ENCODE data around the gene TAB3.

TAB3 gene, protein sequence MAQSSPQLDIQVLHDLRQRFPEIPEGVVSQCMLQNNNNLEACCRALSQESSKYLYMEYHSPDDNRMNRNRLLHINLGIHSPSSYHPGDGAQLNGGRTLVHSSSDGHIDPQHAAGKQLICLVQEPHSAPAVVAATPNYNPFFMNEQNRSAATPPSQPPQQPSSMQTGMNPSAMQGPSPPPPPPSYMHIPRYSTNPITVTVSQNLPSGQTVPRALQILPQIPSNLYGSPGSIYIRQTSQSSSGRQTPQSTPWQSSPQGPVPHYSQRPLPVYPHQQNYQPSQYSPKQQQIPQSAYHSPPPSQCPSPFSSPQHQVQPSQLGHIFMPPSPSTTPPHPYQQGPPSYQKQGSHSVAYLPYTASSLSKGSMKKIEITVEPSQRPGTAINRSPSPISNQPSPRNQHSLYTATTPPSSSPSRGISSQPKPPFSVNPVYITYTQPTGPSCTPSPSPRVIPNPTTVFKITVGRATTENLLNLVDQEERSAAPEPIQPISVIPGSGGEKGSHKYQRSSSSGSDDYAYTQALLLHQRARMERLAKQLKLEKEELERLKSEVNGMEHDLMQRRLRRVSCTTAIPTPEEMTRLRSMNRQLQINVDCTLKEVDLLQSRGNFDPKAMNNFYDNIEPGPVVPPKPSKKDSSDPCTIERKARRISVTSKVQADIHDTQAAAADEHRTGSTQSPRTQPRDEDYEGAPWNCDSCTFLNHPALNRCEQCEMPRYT

DNA sequence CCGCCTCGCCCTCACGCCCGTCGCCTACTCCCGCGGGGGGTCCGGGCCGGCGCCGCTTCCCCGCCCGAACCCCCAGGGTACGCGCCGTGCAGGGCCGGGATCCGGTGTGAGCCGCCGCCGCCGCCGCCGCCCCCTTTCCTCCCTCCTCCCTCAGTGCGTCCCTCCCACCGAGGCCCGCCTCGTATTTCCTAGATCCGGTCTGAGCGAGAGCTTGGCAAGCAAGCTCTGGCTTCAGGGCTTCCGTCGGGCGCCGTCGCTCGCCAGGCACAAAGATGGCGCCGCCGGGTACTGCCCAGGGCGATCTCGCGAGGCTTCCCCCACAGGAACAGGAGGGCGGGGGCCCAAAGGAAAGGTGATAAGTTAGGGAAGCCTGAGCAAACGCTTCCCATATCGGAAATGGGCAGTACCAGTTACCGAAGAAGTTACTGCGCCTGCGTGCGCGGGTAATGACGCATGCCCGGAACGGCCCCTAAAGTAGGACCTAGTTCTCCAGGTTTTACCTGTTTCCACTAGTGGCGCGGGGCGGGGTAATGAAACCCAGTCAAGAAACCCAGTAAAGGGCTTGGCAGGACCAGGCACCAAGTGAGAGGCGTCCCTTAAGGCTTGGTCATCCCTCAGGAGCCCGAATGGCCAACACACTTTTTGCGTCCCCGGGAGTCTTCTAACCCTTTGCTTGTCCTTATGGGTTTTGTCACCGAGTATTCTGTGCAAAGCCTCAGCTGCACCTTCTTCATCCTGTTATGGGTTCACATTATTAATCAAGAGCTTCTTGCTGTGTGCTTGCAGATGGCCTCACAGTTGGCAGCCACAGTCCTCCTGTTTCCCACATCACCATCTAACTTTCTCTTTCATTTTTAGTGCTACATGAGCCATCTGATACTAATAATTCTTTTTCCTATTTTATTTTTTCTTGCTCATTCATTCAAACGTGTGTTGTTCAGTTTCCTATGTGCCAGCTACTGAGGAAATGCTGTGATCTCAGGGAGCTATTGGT is at the start of gene TAB3:
Gene TAB3 (minus strand): TSS at position 108 of the 994 bp plus-strand sequence. CDS start 29,666 bp downstream, outside the sequence.
- peak; percentile 92 for DNase-seq

DNA sequence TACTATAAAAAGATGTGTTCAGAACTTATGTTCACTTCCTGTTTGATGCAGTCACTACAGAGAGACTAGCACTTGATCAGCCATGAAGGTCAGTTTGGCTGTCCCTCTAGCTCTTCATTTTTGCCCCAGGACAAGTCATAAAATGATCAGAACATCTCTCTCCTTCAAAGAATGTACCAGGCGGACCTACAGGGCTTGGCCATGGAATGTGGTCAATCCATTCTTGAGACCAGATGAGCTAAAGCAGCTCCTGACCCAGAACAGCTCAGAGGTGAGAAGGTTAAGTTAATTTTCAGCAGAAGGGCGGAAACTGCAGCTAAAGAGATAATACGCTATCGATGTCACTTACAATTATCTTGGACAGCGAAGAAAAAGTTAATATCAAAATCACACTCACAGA is 49.2 kb upstream of the TAB3 start:
- no peak for DNase-seq

DNA sequence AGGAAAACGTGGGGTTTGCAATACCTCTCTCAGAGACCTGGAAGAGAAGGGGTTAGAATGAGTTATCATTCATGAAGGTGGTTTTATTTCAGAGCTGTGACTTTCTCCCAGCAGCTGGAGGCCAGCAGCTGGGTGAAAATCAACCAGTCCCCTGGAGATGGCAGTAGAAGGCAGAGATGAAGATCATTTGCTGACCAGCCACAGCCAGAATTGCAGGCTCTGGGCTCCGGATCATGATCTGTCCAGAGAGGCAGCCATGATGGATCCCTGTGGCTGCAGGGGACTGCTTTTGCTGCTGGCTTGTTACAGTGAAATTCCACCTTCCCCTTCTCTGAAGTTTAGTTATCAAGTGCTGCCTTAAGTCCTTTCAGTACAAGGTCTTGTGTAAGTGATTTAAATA is 46.9 kb upstream of the TAB3 start:
- DNase-seq, result no peak

DNA sequence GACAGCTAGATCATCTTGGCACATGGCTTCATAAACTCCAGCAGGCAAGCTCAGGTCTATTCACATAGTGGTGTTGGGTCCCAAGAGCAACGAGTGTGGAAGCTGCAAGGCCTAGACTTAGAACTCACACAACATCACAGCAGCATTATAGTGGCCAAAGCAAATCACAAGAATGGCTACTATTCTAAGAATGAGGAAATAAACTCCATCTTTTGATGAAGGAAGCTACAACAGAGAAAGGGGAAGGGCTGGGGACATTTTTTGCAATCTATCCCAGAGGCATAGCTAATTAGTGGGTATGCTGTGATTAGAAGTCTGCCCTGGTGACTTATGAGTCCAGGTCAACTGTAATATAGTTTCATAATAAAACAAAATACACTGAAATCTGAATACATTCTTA is 42.9 kb upstream of the TAB3 start:
- DNase-seq, result no peak

DNA sequence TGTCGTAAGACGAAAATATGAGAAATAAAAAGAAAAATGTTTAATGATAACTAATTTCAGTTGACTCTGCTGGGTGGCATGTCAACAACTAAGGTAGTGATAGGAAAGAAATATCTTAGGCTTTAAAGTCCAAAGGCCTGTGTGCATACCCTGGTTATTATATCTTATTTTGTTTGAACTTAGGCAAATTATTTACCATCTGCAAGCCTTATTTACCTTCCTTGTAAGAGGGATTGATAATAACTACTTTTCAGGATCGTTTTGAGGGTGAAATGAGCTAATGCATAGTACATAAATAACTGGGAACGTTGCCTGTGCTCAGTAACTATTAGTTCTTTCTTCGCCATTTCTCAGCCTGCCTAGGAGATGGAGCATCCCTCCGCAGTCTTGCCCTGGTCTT is 41.6 kb upstream of the TAB3 start:
- no peak for DNase-seq

DNA sequence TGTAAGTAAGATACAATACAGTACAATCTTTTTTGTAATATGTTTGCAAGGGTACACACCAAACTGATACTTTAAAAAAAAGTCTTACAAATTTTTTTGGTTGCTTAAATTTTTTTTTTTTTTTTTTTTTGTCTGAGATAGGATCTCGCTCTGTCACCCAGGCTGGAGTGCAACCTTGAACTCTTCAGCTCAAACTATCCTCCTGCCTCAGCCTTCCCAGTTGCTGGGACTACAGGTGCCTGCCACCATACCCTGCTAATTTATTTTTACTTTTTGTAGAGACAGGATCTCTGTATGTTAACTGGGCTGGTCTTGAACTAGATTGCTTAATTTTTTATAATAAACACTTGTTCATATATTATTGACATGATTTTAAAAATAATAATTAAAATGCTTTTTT is 41.1 kb upstream of the TAB3 start:
- DNase-seq, result no peak

GRCh38 chrX:30920271-30920670 is 31.2 kb upstream of the TAB3 start:
- no peak for DNase-seq

DNA sequence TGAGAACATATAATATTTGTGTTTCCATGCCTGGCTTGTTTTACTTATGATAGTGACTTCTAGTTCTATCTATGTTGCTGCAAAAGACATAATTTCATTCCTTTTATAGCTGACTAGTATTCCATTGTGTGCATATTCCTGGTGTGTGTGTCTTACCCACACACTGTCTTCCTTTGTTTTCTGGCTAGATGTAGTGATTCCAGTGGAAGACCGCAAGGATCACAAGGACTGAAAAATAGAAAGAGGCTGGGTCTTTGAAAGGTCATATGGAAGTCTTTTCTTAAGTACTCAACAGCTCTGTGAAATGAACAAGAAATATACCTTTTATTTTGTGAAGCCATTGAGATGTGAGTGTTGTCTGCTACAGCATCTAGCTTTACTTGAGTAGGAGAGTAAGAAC is 29.4 kb upstream of the TAB3 start:
- no peak for DNase-seq

GRCh38 chrX:30913492-30913891 is 24.4 kb upstream of the TAB3 start:
- no peak for DNase-seq

DNA sequence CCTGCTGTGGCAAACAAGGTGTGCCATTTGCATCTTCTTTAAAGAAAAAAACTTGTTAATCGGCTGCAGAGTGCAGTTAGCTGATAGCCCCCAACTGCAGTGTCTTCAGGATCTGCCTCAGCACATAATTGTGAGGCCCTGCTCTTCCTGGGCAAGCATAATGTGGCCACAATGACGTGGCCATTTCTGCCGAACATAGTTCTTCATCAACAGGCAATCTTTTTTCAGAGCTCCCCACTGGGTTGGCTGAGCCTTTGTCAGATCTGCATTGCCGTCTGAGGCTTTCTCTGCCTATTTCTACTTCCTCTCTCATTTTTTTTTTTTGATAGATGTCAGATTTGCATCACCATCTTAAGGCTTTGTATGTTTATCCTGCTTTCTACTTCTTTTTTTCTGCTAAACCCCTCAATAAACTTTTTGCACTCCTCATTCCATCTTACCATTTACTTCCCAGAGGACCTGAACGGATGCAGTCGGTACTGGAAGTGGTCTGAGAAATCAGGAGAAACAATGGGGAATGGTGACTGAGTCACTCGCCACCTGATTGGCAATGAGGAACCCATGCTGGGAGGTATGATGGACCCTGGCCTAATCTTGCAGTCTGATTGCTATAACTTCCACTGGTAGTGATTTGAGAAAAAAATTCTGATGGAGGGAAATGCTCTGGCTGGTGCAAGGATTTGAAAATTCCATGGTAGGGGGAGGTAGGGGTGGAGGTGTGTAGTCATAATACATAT is 21.2 kb upstream of the TAB3 start:
- no peak for DNase-seq

DNA sequence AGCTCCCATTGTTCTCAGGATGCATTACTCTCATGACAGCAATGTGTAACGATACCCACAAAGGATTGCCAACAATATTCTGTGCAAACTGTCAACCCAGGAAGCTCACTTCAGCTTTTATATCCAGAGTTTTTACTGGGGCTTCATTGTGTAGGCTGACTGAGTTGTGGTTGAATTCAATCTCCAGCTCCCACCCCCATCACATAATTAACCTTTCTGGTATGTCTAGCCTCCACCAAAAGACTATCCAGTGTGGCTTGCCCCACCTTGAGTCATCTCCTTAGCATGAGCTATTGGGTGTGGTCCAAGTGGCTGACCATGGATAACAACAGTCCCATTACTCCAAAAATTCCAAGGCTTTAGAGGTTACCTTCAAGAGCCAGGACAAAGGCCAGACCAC is 17.7 kb upstream of the TAB3 start:
- DNase-seq, result peak; percentile 54

DNA sequence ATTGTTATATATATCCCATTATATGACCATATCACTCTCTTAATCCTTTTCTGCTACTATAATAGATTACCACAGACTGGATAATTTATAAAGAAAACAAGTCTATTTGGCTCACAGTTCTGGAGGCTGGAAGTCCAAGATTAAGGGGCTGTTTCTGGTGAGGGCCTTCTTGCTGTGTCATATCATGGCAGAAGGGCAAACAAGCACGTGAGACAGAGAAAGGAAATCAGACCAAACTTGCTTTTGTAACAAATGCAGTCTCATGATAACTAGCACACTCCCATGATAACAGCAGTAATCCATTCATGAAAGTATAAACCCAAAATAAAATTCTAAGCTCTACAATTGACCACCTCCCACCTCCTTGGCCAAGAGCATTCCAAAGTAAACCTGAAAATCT is 16.3 kb upstream of the TAB3 start:
- DNase-seq, result no peak

- DNase-seq, result no peak
Measured at GRCh38 chrX:30904632-30905031, 15.6 kb upstream of the TAB3 start.

DNA sequence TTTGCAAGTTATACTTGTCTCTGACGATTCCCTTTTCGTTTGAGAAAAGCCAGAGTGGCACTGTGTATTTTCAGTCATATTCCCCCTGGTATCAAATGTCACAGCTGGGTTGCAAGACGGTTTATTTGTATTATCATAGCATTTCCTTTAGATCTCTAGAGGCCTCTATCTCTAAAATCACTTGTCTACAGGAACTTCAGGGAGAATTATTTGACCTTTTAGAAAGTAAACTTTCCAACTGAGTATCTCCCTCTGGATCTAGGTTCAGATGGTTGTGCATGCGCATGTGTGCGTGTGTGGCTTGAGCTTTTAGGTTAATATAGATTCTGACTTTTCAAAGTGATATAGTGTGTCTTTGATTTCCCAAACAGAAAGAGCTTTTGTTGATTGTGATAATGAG is 15.1 kb upstream of the TAB3 start:
- no peak for DNase-seq

- DNase-seq, result no peak
Measured at GRCh38 chrX:30900227-30900626, 11.2 kb upstream of the TAB3 start.

- no peak for DNase-seq
Measured at GRCh38 chrX:30898886-30899285, 9.8 kb upstream of the TAB3 start.

DNA sequence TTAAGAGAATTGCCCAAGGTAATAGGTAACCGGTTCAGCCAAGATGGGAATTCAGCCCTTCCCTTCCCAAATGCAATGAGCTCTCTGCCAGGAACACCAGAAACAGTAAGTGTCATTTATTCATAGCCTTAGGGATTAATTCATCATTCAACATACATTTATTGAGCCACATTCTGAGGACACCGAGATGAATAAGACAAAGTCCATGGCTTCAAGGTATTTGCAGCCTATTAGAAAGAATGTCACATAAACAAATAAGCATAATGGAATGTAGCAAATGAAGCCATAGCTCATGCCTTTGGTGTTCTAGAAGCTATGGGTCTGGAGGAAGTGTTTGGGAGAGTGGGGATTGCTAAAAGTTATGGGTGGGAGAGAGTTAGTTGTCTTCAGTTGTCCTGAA is 6.3 kb upstream of the TAB3 start:
- no peak for DNase-seq

DNA sequence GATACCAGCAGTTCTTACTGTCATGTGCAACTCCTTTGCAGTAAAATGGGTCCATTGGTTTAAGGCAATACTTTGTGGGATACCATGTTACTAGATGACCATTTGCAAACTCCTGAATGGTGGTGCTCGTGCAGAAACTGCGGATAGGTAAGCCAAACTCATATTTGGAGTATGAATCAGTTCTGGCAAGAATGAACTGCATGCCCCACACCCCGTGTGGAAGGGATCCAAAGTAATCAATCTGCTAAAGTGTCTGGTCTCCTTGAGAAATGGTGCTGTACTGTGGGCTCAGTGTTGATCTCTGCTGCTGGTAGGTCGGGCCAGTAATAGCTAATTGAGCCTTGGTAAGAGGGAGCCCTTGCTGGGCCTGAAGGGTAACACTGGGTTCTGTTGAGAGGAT is 4.2 kb upstream of the TAB3 start:
- DNase-seq, result no peak

DNA sequence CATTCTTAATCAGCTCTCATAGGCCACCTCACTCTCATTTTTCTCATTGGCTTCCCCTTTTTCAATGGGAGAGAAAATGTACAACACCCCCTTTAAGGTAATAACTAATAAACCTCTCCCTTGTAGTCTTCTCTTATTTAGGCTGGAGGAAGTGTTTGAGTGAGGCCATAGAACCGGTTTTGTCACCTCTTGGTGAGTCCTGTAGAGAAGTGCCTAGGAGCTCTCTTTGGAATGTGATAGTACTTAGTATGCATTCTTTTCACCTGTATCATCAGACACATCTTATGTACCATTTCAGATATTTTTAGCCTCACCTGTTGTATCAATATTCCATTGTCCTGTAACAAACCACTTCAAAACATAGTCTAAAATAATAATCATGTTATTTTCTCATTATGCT is 3.5 kb upstream of the TAB3 start:
- no peak for DNase-seq

- no peak for DNase-seq
Measured at GRCh38 chrX:30888526-30889146, 418 bp downstream of the TAB3 start.

GRCh38 chrX:30887721-30888120 is 1.3 kb downstream of the TAB3 start:
- DNase-seq, result no peak

DNA sequence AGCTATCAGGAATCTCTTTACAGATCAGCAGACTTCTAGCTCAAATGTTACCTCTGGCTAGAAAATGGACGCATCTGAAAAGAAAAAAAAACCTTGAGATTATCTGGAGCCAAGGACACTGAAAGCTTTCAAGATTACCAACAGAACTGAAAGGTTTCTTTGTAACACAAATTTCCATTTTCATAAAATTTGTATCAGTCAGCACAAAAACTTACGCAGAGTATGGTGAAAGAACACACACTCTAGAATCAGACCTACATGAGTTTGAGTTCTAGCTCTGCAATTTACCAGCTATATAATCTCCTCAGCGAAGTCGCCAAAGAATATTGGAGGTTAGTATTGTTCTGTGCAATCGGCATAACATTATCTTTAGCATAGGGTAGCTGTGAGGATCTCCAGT is 1.8 kb downstream of the TAB3 start:
- DNase-seq, result no peak
